ENCODE results near the gene SIRT5. TPM values are rescaled to one million over a fixed set of nuclear protein-coding genes. Genes with fewer than 3 reads are reported as not detected.

The SIRT5 gene
- 16.0 TPM for total RNA-seq (ENCODE audit: unreplicated experiment)
- long read RNA-seq, partial matches to known transcripts: 5 of 12 reads
- long read RNA-seq, other reads (novel, unspliced or antisense): 7 of 12 reads

DNA sequence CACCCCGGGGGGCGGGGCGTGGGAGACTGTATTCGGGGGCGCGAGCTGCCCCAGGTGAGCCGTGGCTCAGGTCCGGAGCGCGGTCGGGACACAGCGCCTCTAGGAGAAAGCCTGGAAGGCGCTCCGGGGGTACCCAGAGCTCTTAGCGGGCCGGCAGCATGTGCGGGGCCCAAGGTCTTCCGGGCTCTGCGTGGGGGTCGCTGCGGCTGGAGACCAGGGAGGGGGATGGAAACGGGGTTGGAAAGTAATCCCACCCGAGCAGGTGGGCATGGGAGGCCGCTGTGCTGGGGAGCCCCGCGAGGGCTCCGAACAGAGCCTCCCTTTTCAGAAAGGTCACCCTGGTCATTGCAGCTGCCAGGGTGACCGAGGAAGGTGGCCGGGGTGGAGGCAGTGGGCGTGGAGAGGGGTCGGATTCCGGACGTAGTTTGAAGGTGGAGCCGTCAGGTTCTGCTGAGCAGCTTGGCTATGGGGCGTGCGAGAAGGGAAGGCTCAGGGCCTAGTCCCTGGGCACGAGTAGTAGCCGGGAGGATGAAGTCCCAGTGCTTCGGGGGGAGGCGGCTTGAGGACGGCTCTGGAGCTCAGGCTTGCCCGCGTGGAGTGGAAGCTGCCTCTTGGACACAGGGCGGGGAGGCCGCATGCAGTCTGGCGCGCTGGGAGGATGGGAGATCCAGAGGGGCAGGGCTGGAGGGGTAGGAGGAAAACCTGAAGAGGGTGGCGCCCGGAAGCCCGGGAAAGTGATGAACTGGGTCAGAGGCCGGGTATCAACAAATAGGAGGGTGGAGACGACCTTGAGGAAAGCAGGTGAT lies at the start of gene SIRT5:
TSS of gene SIRT5 (plus strand) at position 31 of the 806 bp plus-strand sequence. CDS start 9,510 bp downstream, outside the sequence.
- Mint-ChIP-seq H3K27me3 (ENCODE audit: unreplicated experiment) (peaks cover 10% of the 10 kb centered on the region), H3K4me1 (ENCODE audit: unreplicated experiment) (peaks cover 9% of the 10 kb centered on the region), H3K27ac (ENCODE audit: unreplicated experiment) (peak within 1 kb of the TSS; percentile 90), H3K9me3 (ENCODE audit: unreplicated experiment) (no peaks in the 10 kb centered on the region), H3K4me3 (ENCODE audit: unreplicated experiment) (peak within 1 kb of the TSS; percentile 98), H3K36me3 (ENCODE audit: low read depth, unreplicated experiment) (no peaks in the 10 kb centered on the region)
- TF ChIP-seq, protein P1, sequence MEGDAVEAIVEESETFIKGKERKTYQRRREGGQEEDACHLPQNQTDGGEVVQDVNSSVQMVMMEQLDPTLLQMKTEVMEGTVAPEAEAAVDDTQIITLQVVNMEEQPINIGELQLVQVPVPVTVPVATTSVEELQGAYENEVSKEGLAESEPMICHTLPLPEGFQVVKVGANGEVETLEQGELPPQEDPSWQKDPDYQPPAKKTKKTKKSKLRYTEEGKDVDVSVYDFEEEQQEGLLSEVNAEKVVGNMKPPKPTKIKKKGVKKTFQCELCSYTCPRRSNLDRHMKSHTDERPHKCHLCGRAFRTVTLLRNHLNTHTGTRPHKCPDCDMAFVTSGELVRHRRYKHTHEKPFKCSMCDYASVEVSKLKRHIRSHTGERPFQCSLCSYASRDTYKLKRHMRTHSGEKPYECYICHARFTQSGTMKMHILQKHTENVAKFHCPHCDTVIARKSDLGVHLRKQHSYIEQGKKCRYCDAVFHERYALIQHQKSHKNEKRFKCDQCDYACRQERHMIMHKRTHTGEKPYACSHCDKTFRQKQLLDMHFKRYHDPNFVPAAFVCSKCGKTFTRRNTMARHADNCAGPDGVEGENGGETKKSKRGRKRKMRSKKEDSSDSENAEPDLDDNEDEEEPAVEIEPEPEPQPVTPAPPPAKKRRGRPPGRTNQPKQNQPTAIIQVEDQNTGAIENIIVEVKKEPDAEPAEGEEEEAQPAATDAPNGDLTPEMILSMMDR (IDR thresholded peaks at IDR 0.05; ENCODE audit: unreplicated experiment): peak; percentile 90
- peak; percentile 64 for DNase-seq (ENCODE audit: low spot score)

GRCh38 chr6:13524801-13525508 lies 49.4 kb upstream of the SIRT5 start:
- no peak for DNase-seq (ENCODE audit: low spot score)
- Mint-ChIP-seq H3K4me1 (ENCODE audit: unreplicated experiment) (peaks cover 51% of the 10 kb centered on the region), H3K36me3 (ENCODE audit: low read depth, unreplicated experiment) (no peaks in the 10 kb centered on the region), H3K27me3 (ENCODE audit: unreplicated experiment) (peaks cover 3% of the 10 kb centered on the region), H3K9me3 (ENCODE audit: unreplicated experiment) (no peaks in the 10 kb centered on the region), H3K27ac (ENCODE audit: unreplicated experiment) (no peak overlapping the region), H3K4me3 (ENCODE audit: unreplicated experiment) (no peak overlapping the region)
- TF ChIP-seq, protein P1 (IDR thresholded peaks at IDR 0.05; ENCODE audit: unreplicated experiment): no peak

- no peak for DNase-seq (ENCODE audit: low spot score)
- TF ChIP-seq, protein P1 (IDR thresholded peaks at IDR 0.05; ENCODE audit: unreplicated experiment): no peak
- Mint-ChIP-seq H3K36me3 (ENCODE audit: low read depth, unreplicated experiment) (no peaks in the 10 kb centered on the region), H3K4me1 (ENCODE audit: unreplicated experiment) (peaks cover 58% of the 10 kb centered on the region), H3K4me3 (ENCODE audit: unreplicated experiment) (no peak overlapping the region), H3K27me3 (ENCODE audit: unreplicated experiment) (peaks cover 3% of the 10 kb centered on the region), H3K27ac (ENCODE audit: unreplicated experiment) (no peak overlapping the region), H3K9me3 (ENCODE audit: unreplicated experiment) (no peaks in the 10 kb centered on the region)
These were observed 48.1 kb upstream of the SIRT5 start for GRCh38 chr6:13526357-13526726.

GRCh38 chr6:13526727-13527670 lies 47.4 kb upstream of the SIRT5 start:
- no peaks in the 10 kb centered on the region for H3K9me3 Mint-ChIP-seq (ENCODE audit: unreplicated experiment)
- peaks cover 3% of the 10 kb centered on the region for H3K27me3 Mint-ChIP-seq (ENCODE audit: unreplicated experiment)
- TF ChIP-seq, protein P1 (IDR thresholded peaks at IDR 0.05; ENCODE audit: unreplicated experiment): no peak
- no peaks in the 10 kb centered on the region for H3K36me3 Mint-ChIP-seq (ENCODE audit: low read depth, unreplicated experiment)
- H3K27ac Mint-ChIP-seq (ENCODE audit: unreplicated experiment): peak overlapping the region; percentile 3
- H3K4me1 Mint-ChIP-seq (ENCODE audit: unreplicated experiment): peaks cover 59% of the 10 kb centered on the region
- H3K4me3 Mint-ChIP-seq (ENCODE audit: unreplicated experiment): no peak overlapping the region
- peak; percentile 9 for DNase-seq (ENCODE audit: low spot score)
